Measurements from ENCODE around the gene TGM4. TPM values are rescaled to one million over a fixed set of nuclear protein-coding genes. Genes with fewer than 3 reads are reported as not detected.
A peak's percentile ranks its signal among the peaks of the same experiment; 100 is the strongest.

Gene TGM4
- total and polyA plus RNA-seq, 2 donors from 2014 or later = not detected

DNA sequence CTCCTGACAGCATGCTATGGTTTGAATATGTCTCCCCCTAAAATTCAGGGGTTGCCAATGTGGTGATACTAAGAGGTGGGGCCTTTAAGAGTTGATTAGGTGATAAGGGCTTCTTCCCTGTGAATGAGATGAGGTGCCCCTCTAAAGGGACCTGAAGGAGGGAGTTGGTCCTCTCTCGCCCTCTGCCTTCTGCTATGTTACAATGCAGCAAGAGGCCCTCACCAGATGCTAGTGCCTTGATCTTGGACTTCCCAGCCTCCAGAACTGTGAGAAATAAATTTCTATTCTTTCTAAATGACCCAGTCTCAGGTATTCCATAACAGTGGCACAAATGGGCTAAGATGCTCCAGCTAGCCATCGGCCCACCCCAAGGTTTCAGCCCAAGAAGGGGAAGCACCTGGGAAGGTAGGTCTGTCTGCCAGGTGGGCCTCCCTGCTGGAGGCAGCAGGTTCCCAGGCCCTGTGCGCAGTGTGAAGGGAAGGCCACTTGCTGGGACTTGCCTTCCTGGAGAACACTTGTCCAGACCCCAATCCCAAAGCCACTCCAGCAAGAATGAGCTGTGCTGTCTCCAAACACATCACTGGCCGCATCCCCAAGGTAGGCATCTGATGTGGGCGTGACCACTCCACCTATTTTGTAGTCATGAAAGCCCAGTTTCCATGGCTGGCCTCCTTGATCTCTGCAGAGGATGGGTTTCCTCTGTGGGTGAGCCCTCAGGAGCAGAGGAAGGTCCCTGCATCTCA lies 9.0 kb downstream of the TGM4 start:
- Histone ChIP-seq H3K4me3 (ENCODE audit: low read length in 3 of 3) (no peak overlapping the region), H3K4me1 (ENCODE audit: control insufficient read depth in 2 of 3, insufficient read depth in 2 of 3, low read depth in 1 of 3, low read length in 3 of 3) (no peaks in the 10 kb centered on the region), H3K27me3 (ENCODE audit: control insufficient read depth, insufficient read depth, low read length) (no peaks in the 10 kb centered on the region), H3K27ac (ENCODE audit: low read depth in 2 of 2, low read length in 2 of 2) (no peak overlapping the region), H3K9me3 (ENCODE audit: control insufficient read depth in 2 of 3, insufficient read depth in 1 of 3, low read length in 3 of 3) (peaks cover 0 to 3% (median 0%) of the 10 kb centered on the region in 3 donors), H3K36me3 (ENCODE audit: control insufficient read depth in 2 of 3, insufficient read depth in 3 of 3, low read length in 3 of 3) (no peaks in the 10 kb centered on the region), H3K9ac (ENCODE audit: low read length in 3 of 3) (no peak overlapping the region)
- FAIRE-seq = no peak
- TF ChIP-seq, protein P1, sequence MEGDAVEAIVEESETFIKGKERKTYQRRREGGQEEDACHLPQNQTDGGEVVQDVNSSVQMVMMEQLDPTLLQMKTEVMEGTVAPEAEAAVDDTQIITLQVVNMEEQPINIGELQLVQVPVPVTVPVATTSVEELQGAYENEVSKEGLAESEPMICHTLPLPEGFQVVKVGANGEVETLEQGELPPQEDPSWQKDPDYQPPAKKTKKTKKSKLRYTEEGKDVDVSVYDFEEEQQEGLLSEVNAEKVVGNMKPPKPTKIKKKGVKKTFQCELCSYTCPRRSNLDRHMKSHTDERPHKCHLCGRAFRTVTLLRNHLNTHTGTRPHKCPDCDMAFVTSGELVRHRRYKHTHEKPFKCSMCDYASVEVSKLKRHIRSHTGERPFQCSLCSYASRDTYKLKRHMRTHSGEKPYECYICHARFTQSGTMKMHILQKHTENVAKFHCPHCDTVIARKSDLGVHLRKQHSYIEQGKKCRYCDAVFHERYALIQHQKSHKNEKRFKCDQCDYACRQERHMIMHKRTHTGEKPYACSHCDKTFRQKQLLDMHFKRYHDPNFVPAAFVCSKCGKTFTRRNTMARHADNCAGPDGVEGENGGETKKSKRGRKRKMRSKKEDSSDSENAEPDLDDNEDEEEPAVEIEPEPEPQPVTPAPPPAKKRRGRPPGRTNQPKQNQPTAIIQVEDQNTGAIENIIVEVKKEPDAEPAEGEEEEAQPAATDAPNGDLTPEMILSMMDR (IDR thresholded peaks at IDR 0.05; ENCODE audit: borderline replicate concordance, extremely low read depth, insufficient read depth) = no peak
- DNase-seq = no peak
- intact Hi-C loops (cut with DNase I) = no loop called here

DNA sequence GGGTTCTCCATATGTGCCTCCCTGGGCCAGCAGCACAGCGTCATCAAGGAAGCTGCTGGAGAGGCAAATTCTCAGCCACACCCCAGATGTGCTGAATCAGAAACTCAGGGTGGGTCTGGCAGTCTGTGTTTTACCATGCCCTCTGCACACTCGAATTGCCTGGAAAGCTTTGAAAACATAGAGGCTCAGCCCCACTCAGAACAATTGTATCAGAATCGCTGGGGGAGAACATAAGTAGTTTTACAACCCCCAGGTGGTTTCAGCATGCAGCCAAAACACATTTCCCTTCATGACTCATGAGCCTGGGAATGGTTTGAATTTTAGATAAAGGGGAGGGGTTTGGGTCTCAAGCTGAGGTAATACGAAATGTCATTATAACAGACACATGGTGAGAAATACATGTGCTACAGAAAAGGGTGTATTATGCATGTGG lies 9.6 kb downstream of the TGM4 start:
- Histone ChIP-seq H3K4me1 (ENCODE audit: control insufficient read depth in 2 of 3, insufficient read depth in 2 of 3, low read depth in 1 of 3, low read length in 3 of 3) (no peaks in the 10 kb centered on the region), H3K9me3 (ENCODE audit: control insufficient read depth in 2 of 3, insufficient read depth in 1 of 3, low read length in 3 of 3) (peaks cover 0 to 3% (median 0%) of the 10 kb centered on the region in 3 donors), H3K4me3 (ENCODE audit: low read length in 3 of 3) (no peak overlapping the region), H3K36me3 (ENCODE audit: control insufficient read depth in 2 of 3, insufficient read depth in 3 of 3, low read length in 3 of 3) (no peaks in the 10 kb centered on the region), H3K27ac (ENCODE audit: low read depth in 2 of 2, low read length in 2 of 2) (no peak overlapping the region), H3K9ac (ENCODE audit: low read length in 3 of 3) (no peak overlapping the region), H3K27me3 (ENCODE audit: control insufficient read depth, insufficient read depth, low read length) (no peaks in the 10 kb centered on the region)
- DNase-seq (peak in 1 of 5 donors; percentile 14), FAIRE-seq (no peak)
- intact Hi-C loops (cut with DNase I) = no loop called here
- TF ChIP-seq, protein P1 (IDR thresholded peaks at IDR 0.05; ENCODE audit: borderline replicate concordance, extremely low read depth, insufficient read depth) = no peak

DNA sequence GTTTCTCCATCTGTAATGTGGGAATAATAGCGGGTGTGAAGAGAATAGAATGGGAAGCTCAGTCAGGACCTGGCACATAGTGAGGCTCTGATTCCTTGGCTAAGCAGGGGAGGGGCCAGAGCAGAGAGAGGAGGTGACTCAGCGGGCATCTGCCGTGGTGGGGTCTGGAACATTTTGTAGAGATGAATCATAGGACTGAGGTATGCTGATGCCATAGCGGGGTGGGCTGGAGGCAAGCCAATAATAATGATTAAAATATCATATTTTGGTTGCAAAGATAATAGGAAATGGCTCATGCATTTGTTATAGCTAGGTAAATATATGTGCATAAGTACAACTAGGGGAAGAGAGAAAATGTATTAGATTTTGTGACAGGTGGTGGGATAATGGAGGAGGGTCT lies 11.2 kb downstream of the TGM4 start:
- FAIRE-seq = no peak
- no peak overlapping the region for H3K9ac ChIP-seq (ENCODE audit: low read length in 3 of 3)
- intact Hi-C loops (cut with DNase I) = no loop called here

More for the DNA sequence above, 11.2 kb downstream of the TGM4 start:
- Histone ChIP-seq H3K4me3 (ENCODE audit: low read length in 3 of 3) (no peak overlapping the region), H3K4me1 (ENCODE audit: control insufficient read depth in 2 of 3, insufficient read depth in 2 of 3, low read depth in 1 of 3, low read length in 3 of 3) (no peaks in the 10 kb centered on the region), H3K36me3 (ENCODE audit: control insufficient read depth in 2 of 3, insufficient read depth in 3 of 3, low read length in 3 of 3) (no peaks in the 10 kb centered on the region), H3K27ac (ENCODE audit: low read depth in 2 of 2, low read length in 2 of 2) (no peak overlapping the region), H3K27me3 (ENCODE audit: control insufficient read depth, insufficient read depth, low read length) (no peaks in the 10 kb centered on the region), H3K9me3 (ENCODE audit: control insufficient read depth in 2 of 3, insufficient read depth in 1 of 3, low read length in 3 of 3) (peaks cover 0 to 3% (median 0%) of the 10 kb centered on the region in 3 donors)
- DNase-seq = no peak
- TF ChIP-seq, protein P1 (IDR thresholded peaks at IDR 0.05; ENCODE audit: borderline replicate concordance, extremely low read depth, insufficient read depth) = no peak

Measured in kidney (tissue), 14 donors.